ENCODE measurements around the gene GEMIN5. TPM values are rescaled to one million over a fixed set of nuclear protein-coding genes. Genes with fewer than 3 reads are reported as not detected.

GEMIN5 gene
- total RNA-seq, 1 experiment from 2014 or later: 29.5 TPM

DNA sequence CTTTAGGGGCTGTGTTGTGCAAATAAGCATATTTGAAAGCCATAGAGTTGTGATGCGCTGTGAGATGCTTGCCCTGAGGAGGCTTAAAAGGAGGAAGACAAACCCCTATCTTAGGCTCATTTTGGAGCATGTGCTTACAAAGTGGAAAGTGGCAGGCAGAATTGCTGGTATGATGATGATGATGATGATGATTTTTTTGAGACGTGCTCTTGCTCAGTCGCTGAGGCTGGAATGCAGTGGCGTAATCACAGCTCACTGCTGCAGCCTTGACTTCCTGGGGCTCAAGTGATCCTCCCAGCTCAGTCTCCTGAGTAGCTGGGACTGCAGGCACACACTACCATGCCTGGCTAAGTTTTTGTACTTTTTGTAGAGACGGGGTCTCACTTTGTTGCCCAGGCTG, 77.9 kb downstream of the GEMIN5 start:
- CTCF ChIA-PET: no interaction called here
- H3K4me1 ChIP-seq (ENCODE audit: control insufficient read depth, insufficient read depth, low read length): peaks cover 29% of the 10 kb centered on the region
- H3K27me3 ChIP-seq (ENCODE audit: control insufficient read depth, insufficient read depth, low read length): no peaks in the 10 kb centered on the region
- no TSS peak for BruUV-seq (replicated peaks)
- H3K27ac ChIP-seq (ENCODE audit: low read length): peak overlapping the region; percentile 97
- ATAC-seq (no peak), DNase-seq (ENCODE audit: low read depth, low spot score) (no peak)
- POLR2A ChIA-PET: no interaction called here
- TF ChIP-seq, protein P1, sequence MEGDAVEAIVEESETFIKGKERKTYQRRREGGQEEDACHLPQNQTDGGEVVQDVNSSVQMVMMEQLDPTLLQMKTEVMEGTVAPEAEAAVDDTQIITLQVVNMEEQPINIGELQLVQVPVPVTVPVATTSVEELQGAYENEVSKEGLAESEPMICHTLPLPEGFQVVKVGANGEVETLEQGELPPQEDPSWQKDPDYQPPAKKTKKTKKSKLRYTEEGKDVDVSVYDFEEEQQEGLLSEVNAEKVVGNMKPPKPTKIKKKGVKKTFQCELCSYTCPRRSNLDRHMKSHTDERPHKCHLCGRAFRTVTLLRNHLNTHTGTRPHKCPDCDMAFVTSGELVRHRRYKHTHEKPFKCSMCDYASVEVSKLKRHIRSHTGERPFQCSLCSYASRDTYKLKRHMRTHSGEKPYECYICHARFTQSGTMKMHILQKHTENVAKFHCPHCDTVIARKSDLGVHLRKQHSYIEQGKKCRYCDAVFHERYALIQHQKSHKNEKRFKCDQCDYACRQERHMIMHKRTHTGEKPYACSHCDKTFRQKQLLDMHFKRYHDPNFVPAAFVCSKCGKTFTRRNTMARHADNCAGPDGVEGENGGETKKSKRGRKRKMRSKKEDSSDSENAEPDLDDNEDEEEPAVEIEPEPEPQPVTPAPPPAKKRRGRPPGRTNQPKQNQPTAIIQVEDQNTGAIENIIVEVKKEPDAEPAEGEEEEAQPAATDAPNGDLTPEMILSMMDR (IDR thresholded peaks at IDR 0.05): no peak
- TF ChIP-seq, protein P2, sequence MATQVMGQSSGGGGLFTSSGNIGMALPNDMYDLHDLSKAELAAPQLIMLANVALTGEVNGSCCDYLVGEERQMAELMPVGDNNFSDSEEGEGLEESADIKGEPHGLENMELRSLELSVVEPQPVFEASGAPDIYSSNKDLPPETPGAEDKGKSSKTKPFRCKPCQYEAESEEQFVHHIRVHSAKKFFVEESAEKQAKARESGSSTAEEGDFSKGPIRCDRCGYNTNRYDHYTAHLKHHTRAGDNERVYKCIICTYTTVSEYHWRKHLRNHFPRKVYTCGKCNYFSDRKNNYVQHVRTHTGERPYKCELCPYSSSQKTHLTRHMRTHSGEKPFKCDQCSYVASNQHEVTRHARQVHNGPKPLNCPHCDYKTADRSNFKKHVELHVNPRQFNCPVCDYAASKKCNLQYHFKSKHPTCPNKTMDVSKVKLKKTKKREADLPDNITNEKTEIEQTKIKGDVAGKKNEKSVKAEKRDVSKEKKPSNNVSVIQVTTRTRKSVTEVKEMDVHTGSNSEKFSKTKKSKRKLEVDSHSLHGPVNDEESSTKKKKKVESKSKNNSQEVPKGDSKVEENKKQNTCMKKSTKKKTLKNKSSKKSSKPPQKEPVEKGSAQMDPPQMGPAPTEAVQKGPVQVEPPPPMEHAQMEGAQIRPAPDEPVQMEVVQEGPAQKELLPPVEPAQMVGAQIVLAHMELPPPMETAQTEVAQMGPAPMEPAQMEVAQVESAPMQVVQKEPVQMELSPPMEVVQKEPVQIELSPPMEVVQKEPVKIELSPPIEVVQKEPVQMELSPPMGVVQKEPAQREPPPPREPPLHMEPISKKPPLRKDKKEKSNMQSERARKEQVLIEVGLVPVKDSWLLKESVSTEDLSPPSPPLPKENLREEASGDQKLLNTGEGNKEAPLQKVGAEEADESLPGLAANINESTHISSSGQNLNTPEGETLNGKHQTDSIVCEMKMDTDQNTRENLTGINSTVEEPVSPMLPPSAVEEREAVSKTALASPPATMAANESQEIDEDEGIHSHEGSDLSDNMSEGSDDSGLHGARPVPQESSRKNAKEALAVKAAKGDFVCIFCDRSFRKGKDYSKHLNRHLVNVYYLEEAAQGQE (IDR thresholded peaks at IDR 0.05; ENCODE audit: insufficient read depth in 1 of 2, low read depth in 2 of 2, low read length in 1 of 2): no peak
- TF ChIP-seq SIN3A (IDR thresholded peaks at IDR 0.05; ENCODE audit: borderline replicate concordance, insufficient read depth, low read depth, low read length) (no peak), TCF7L2 (IDR thresholded peaks at IDR 0.05; ENCODE audit: low read depth, low read length) (no peak), POLR2AphosphoS5 (IDR thresholded peaks at IDR 0.05; ENCODE audit: low read depth, low read length) (no peak)
- H3K9me3 ChIP-seq (ENCODE audit: control insufficient read depth, insufficient read depth, low read depth, low read length): no peaks in the 10 kb centered on the region
- peaks cover 3% of the 10 kb centered on the region for H3K36me3 ChIP-seq (ENCODE audit: control insufficient read depth, insufficient read depth, low read length)
- in situ Hi-C loops (cut with HindIII; ENCODE audit: low pct_unique_long_range_greater_than_20kb, low sequenced_read_pairs) (no loop called here), intact Hi-C loops (cut with micrococcal nuclease; ENCODE audit: unreplicated experiment) (no loop called here)
- peak overlapping the region; percentile 64 to 95 for H3K4me3 ChIP-seq (ENCODE audit: low read depth in 2 of 2, low read length in 2 of 2)

DNA sequence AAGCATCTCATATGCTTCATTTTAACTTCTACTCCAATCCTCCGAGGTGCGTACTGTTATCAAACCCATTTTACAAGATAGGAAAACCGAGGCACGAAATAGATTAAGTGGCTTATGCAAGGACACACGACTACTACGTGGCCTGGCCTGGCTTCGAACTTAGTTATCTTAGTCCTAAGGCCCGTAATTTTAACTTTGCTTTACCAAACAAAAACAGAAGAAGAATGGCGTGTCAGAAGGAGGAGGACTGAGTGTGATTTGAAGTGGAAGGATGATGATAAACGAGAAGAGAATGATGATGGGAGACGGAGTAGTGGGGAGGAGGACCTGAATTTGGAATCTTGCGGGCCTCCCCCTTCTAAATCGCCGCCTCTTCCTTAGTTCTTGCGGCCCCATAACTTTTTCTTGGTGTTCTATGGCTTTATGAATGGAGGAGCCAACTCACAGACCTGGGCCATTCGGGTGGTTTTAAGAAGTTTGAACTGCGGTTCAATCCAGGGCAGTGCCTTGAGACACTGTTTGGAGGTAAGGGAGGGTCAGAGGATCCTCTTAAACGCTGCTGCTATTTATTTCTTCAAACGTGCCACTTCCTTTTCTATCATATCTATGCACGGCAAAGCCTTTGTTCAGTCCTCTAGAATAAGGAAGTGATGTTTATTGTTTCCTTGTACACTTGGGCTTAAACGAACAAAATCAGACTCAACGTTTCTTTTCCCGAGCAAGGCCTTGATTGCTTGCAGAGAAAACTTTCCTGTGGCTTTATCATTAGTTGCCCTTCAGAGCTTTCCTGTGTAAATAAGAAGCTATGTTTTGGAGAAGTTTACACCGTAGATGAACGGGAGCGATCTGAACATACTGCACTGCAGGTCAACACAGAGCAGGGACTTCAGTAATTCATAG, 78.8 kb downstream of the GEMIN5 start:
- Histone ChIP-seq H3K27ac (ENCODE audit: low read length) (peak overlapping the region; percentile 97), H3K9me3 (ENCODE audit: control insufficient read depth, insufficient read depth, low read depth, low read length) (no peaks in the 10 kb centered on the region), H3K36me3 (ENCODE audit: control insufficient read depth, insufficient read depth, low read length) (peaks cover 3% of the 10 kb centered on the region), H3K27me3 (ENCODE audit: control insufficient read depth, insufficient read depth, low read length) (no peaks in the 10 kb centered on the region), H3K4me1 (ENCODE audit: control insufficient read depth, insufficient read depth, low read length) (peaks cover 29% of the 10 kb centered on the region), H3K4me3 (ENCODE audit: low read depth in 2 of 2, low read length in 2 of 2) (peak overlapping the region; percentile 64 to 95)
- TF ChIP-seq TCF7L2 (IDR thresholded peaks at IDR 0.05; ENCODE audit: low read depth, low read length) (no peak), POLR2AphosphoS5 (IDR thresholded peaks at IDR 0.05; ENCODE audit: low read depth, low read length) (no peak), SIN3A (IDR thresholded peaks at IDR 0.05; ENCODE audit: borderline replicate concordance, insufficient read depth, low read depth, low read length) (no peak)
- TF ChIP-seq, protein P1 (IDR thresholded peaks at IDR 0.05): no peak
- TF ChIP-seq, protein P2 (IDR thresholded peaks at IDR 0.05; ENCODE audit: insufficient read depth in 1 of 2, low read depth in 2 of 2, low read length in 1 of 2): no peak
- no peak for ATAC-seq
- intact Hi-C loops (cut with micrococcal nuclease; ENCODE audit: unreplicated experiment) (no loop called here), in situ Hi-C loops (cut with HindIII; ENCODE audit: low pct_unique_long_range_greater_than_20kb, low sequenced_read_pairs) (no loop called here)
- ChIA-PET CTCF (no interaction called here), POLR2A (no interaction called here)
- DNase-seq (ENCODE audit: low read depth, low spot score): no peak
- TSS peak; percentile 77 for BruUV-seq (replicated peaks)

Data from Panc1 (cell line).